NCI-H2227 (cell line): ENCODE data around the gene GBGT1.

ENCODE experiments used
- DNase-seq: peaks from one replicate; lab custom pipeline; 2025; ENCODE audit not compliant: unreplicated experiment; lab: John Stamatoyannopoulos, UW

GBGT1 gene

DNA sequence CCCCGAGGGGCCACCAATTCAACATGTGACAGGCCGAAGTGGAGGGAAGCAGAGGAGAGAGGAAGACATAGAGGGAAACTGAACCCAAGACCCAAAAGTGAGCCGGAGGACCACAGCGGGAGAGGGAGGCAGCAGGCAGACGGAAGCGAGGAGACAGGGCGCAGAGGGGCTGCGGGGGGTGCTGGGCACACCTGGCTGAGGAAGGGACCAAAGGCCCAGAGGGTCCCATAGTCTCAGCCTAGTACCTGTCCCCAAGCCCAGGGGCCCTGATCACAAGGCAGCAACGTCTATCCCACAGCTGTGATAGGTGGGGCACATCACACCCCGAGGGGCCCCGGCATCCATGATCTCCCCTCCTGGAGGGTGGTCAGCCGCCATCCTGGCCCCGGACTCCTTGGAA, 35.6 kb downstream of the GBGT1 start:
- no peak for DNase-seq

DNA sequence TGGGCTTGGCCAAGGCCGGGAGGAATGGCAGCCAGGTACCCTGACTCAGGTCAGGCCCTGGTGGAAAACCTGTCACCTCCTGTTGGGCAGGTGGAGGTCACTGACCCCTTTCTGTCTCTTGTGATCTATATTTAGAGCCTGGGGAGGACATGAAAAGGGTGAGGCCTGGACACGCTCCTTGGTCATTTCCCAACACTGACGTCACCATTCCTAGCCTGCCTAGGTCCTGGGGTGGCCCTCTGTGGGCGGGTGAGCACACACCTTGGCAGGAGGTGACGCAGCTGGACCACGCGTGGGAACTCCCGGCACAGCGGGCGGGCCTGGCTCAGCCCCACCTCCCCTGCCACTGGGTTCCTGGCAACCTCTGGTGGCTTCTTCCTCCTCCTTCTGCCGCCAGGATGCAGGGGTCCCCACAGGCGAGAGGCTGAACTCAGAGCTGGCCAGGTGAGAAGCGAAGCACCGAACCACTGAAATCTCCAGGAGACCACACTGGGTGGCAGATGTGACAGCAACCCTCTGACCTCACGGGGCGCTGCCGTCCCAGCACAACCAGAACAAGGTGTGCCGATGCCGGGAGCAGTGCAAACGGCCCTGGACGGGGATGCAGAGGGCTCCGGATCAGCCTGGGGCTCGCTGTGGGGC, 36.3 kb downstream of the GBGT1 start:
- DNase-seq, result no peak

DNA sequence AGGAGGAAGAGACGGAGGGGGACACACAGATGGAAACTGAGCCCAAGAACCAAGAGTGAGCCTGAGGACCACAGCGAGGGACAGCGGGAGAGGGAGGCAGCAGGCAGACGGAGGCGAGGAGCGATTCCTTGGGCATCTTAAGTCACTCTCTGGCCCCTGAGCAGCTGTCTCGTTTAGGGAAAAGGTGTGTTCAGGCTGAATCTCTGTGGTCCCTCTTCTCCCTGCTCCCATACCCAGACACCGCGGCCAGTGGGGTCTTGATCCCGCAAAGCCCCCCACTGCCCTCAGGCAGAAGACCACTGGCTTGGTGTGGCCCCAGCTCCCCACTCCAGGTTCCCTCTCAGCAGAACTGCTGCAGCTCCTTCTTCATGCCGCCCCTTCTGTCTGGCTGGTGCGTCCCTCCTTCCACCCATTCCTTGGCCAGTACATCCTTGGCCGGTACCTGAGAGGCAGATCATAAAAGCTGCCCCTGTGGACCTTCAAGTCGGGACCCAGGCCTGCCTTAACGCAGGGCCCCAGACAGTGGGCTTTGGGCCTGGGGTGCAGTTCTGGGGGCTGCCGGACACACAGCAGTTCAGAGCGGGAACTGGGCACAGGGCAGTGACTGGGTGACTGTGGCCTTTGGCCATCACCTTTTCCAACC, 36.9 kb downstream of the GBGT1 start:
- DNase-seq, result no peak

DNA sequence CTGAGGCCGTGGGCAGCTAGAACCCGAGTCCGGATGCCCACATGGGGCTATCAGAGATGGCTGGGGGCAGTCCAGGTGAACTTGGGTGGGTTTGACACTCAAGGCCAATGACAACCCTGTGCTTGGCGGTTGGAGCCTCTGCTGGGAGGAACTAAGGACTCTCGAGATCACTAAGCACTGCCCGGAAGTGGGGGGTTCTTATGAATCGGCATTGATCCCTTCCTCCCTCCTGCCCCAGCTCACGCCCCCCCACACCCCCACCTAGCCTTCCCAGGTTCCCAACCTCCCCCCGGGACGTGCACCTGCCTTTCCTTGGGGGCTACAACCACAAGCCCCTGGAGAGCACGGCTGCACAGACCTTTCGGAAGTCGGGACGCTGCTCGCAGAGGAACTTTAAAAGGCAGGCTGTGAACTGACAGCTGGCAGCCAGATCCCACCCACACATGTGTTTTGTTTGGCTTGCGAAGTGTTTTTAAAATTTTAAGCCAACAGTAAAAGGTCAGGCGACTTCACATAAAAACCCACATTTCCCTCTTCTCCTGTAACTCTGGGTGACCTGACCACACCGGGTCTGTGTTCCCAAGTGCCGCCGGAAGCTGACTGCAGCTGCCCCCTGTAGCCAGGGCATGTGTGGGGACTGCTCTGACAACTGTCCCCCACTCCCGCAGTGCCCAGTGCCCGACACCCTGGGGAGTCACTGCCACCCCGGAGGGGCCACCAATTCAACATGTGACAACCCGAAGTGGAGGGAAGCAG, 37.6 kb downstream of the GBGT1 start:
- DNase-seq, result no peak

DNA sequence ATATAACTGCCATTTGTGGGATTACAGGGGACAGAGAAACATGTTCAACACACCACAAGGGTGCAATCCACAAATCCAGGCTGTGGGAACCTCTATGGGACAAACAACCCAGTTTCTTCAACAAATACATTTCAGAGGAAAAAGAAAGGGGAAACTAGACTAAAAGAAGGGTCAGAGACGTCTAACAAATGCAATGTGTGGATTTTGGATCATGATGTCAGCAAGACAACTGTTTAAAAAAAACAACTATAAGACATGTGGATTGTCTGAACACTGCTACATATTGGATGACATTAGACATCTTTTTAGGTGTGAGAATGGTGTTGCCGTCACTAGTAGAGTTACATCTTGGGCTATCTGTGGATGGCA, 38.8 kb downstream of the GBGT1 start:
- DNase-seq, result no peak

DNA sequence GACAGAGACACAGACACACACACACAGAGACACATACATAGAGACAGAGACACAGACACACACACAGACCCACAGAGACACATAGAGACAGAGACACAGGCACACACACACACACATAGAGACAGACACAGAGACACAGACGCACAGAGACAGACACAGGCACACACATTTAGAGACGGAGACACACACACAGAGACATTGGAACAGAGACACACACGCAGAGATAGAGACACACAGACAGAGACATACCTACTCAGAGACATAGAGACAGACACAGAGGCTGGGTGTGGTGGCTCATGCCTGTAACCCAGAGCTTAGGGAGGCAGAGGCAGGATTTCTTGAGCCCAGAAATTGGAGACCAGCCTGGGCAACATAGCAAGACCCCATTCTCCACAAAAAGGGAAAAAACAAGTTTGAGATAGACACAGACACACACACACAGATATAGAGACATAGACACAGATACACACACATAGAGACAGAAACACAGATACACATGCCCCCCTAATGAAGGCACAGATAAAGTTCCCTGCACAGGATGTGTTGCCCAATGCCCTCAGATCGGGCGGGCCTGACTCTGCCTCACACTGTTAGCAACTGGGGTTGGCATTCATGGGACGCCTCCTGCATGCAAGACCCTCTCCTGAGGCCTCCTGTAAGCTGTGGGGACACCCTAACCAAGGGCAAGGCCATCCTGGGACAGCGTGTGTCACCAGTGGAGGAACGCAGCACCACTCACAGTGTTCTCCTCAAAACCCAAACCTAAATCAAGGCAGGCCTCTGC, 39.4 kb downstream of the GBGT1 start:
- no peak for DNase-seq

DNA sequence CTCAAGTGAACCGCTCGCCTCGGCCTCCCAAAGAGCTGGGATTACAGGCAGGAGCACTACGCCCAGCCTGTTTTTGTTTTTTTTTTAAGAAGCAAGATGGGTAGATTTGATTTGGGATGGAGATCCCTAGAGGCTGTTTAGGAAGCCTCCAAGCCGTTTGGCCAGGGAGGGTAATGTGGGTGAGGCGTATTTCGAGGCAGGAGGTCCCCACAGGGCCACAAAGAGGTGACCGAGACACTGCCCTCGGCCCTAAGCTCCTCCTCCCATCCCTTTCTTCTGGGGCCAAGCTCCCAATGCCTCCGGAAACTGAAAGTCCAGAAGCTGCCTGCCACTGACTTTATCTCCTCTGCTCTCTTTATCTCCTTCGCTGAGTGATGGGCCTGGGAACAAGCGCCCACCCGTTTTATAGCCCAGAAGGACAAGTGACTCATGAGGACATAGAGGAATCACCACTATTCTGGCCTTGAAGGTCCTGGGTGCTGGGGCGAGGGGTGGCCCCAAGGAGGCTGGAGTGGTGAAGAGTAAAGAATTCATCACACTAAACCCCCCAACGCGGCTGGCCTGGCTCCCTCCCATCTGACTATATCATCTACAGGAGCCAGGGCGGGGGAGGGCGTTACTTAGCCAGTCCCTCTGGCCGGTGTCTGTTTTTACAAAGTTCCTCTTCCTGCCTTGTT, 40.6 kb downstream of the GBGT1 start:
- DNase-seq, result no peak

DNA sequence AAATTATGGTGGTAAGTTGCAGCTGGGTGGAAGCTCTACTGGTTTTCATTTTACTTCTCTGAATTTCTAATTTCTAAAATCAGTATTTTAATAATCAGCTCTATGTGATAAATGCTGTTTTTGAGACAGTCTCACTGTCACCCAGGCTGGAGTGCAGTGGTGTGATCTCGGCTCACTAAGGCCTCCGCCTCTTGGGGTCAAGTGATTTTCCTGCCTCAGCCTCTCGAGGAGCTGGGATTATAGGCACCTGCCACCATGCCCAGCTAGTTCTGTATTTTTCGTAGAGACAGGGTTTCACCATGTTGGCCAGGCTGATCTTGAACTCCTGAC, 41.1 kb downstream of the GBGT1 start:
- DNase-seq, result no peak

DNA sequence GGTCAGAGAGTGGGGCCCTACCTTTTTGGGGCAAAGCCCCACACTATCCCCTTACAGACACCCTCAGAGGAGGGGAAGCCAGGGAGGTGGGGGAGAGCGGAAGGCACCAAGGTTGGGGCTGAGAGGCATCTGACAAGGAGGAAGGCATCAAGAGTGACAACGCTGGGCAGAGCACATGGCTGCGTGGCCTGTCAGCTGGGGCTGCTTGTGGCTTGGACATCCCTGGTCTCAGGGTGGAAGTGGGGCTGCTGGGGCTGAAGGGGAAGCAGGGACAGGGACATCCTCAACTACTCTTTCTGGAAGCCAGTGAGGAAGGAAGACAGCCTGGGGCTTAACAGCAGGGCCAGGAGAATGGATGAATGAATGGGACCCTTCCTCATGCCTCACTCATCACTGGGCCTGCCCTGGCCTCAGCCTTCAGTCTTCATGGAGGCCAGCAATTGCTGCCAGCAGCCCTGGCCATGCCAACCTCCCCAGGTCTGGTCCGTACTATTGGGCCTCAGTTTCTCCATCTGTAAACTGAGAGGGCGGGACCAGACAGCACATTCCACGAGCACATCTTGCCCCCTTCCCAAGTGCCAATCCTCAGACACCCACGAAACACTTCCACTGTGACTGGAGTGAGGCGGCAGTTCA, 41.7 kb downstream of the GBGT1 start:
- DNase-seq, result no peak

DNA sequence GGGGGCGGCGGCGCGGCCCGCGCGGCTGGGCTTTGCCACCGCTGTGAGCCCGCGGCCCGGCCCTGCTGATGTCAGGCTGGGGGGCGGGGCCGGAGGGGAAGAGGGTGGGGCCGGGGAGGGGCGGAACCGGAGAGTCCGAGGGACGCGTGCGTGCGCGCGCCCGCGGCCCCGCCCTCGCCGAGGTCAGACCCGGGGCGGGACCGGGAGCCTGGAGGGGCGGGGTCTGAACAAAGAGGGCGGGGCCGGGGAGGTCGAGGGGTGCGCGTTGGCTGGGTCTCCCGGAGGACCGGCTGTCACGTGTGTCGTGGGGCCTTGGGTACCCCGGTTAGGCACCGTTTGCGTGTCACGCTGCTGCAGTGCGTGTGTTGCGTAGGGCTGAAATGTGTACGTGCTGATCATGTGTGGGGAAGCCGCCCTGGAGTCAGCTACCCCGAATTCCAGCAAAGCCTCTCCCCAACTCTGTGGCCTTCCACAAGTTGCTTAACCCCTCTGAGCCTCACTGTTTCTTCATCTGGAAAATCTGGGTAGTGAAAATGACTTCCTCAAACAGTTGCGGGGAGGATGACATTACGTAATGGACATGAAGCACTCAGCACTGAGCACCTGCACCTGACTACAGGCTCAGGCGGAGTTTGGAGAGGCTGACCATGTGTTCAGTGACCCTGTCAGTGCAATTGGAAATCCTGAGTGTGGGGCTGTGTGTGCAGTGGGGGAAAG, 42.4 kb downstream of the GBGT1 start, which contains the start of gene RALGDS:
RALGDS (minus strand) TSS at position 43 of the 717 bp plus-strand sequence. CDS start 86 bp downstream, outside the sequence.
- peak; percentile 87 for DNase-seq

DNA sequence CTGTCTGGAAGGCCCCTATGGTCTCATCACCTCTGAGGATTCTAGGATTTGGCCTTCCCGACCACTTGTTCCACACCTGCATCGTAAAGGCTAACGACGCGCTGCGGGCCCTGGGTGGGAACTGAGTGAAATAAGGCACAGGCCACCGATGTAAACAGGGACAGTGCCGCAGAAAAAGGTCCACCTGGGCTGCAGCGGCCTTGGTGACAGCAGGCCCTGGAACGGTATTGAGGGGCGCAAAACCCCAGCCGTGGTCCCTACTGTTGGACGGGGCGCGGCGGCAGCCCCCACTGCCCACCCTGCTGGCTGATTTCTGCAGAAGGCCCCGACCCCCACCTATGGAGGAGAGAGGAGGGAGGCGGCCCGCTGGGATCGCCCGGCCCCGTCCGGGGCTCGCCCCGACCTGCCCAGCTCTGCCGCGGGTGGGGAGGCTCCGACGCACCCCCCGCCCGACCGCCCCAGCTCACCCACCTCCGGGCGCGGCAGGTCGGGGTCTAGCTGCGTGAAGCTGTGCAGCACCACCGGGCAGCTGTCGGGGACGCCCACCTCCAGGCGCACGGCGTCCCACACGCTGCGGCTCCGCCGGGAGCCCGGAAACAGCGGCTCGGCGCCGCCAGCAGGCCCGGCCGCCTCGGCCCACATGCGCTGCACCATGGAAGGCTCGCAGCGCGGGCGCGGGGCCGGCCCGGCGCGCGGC, 43.1 kb downstream of the GBGT1 start:
- no peak for DNase-seq

DNA sequence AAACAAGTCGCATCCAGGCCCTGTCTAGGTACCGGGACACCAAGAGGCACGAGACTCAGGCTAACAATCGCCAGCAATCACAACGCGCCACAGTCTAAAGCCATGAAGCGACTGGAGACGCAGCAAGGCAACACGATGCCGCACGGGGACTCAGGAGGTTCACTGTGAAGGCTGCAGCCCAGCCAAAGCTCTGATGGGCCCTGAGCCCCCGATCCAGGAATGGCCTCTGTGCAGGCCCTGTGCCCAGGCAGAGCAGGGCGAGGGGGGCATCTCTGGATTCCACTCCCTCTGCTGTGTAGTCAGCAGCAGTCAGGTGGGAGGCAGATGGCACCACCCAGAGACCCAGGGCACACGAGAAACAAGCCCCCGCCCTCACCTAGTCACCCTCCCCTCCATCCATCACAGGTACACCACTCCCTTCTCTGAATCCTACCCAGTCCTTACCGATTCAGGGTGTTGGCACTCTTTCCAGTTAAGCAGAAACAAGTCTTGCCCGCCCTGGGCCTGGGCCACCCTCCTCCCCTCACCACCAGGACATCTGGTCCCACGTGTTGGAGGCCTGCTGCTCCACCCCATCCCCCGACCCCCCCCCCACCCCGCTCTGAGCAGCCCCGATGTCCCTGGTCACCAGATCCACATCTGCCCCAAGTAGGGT, 43.7 kb downstream of the GBGT1 start:
- DNase-seq, result peak; percentile 42

DNA sequence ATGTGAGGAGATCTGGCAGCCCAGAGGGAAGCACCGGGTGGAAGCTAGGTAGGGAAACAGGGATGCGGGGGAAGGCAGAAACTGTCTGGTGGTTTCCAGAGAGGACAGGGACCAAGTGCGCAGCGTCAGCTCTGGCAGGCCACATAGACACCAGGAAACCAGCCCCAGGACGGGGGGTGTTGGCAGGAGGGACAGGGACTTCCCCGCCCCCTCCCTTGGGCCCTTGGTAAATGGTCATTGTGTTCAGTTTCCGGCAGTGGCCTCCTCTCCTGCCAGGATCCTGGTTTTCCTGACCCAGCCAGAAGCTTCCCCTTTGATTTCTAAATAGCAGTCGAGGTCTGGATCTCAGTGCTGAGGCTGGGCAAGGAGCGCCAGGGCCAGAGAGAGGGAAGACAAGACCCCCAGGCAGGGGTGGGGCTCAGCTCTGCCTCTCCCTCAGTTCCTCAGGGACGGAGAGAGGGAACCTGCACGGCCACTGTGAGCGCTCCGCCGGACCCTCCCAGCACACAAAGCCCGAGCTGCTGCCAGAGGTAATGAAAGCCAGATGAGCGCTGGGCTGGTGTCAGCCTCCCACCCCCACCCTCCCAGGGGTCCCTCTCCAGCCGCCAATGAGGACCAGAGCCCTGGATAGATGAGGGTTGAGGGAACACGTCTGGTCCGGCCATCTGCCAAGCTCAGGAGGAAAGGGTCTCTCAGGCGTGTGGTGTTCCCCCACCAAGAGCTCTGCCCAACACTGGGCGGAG, 44.4 kb downstream of the GBGT1 start:
- peak; percentile 42 for DNase-seq

DNA sequence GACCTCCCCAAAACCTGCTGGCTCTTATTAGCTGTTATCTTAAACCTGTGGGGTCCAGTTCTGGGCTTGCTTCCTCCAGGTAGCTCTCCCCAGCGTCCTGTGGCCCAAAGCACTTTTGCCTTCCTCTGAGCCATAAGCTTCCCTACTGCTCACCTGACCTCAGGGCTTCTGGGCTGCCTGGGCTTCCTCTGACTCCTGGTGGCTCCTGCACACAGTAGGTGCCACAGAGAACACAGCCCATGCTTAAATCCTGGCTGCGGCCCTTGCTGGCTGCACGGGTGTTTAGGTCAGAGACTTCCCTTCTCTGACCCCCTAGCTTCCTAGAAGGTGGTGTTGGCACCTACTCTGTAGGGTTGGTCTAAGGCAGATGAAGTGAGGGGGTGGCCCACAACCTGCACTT, 45.1 kb downstream of the GBGT1 start:
- no peak for DNase-seq

DNA sequence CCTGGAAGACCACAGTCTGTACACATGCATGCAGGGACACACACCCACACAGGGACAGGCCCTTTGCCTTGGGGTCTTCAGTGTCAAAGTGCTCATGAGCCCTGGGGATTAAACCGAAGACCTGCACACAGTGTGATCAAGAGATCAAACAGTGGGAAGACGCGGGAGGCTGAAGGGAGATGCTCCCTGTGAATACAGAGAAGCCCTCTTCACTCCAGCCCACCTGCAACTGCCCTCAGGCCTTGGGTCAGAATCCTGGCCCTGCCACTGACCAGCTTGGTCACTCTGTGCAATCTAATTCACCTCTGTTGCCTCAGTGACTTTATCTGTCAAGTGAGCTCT, 45.6 kb downstream of the GBGT1 start:
- no peak for DNase-seq

DNA sequence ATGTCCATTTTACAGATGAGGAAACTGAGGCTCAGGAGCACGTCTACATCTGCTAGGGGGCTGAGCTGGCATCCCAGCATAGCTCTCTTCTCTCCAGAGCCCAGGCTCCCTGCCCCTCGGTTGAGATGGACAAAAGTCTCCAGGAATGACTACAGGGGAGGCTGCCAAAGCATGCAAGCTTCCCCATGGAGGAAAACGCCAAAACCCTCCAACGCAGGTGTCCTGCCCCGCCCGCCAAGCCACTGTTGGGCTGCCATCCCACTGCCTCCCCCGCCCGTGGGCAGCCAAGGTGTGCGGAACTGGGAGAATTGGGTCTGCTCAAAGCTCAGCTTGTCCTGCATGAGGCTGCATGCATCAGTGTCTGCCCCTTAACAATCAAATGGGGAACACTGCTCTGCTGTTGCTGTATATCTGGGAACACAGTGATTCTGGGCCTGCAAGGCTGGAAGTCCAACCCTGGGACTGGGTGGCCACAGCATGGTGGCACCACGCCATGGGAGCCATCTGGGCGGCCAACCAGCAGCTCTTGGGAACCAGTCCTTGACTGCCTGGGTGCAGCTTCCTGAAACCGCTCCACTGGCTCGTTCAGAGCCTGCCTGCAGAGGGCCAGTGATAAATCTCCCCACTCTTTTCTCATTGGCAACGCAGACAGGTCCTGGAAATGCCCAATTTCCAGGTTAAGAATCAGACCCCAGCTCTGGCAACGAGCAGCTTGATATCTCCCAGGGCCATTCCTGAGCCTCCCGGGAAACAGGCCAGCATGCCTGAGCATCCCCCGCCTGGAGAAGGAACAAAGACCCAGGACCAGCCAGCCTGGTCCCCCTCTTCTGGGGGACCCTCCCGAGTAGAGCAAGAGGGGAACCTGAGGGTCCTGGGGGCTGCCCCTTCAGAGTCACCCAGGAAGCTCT, 46.2 kb downstream of the GBGT1 start:
- no peak for DNase-seq
